GM12878 (cell line): ENCODE measurements around the gene ZFP91. TPM values are rescaled to one million over a fixed set of nuclear protein-coding genes. Genes with fewer than 3 reads are reported as not detected.

Source experiments
- BHLHE40 ChIP-seq, 2 experiments: fragments of 450-650 bp in 1 of 2; IDR thresholded peaks; 2 replicates each; pipeline ENCODE4 v1.6.1; 2011 to 2017; ENCODE audit warnings: low read depth in 2 of 2, borderline replicate concordance in 1 of 2, improper control_type of control experiment in 1 of 2, low read length in 1 of 2, mild to moderate bottlenecking in 1 of 2
- CBX5 ChIP-seq: sonication (generic); IDR thresholded peaks from 2 replicates; pipeline ENCODE4 v1.6.1; 2016; ENCODE audit warnings: low read depth, moderate library complexity, mild to moderate bottlenecking, inconsistent platforms
- CEBPB ChIP-seq, 2 experiments: fragments of 150-350 bp in 1 of 2; IDR thresholded peaks; 2 replicates each; pipeline ENCODE4 v1.6.1; 2012 to 2014; ENCODE audit warnings: low read depth in 2 of 2, low read length in 2 of 2, borderline replicate concordance in 1 of 2, inconsistent platforms in 1 of 2
- DPF2 ChIP-seq: fragments of 450-650 bp; IDR thresholded peaks from 2 replicates; pipeline ENCODE4 v1.6.1; 2017; ENCODE audit warnings: mild to moderate bottlenecking
- EP300 ChIP-seq, 2 experiments: fragments of 150-350 bp in 1 of 2; IDR thresholded peaks; 2 replicates each; pipeline ENCODE4 v1.6.1; 2011 to 2012; ENCODE audit warnings: low read depth in 2 of 2, low read length in 2 of 2, borderline replicate concordance in 1 of 2, improper control_type of control experiment in 1 of 2, inconsistent platforms in 1 of 2; ENCODE audit not compliant: control insufficient read depth in 1 of 2
- HCFC1 ChIP-seq: fragments of 150-350 bp; IDR thresholded peaks from 2 replicates; pipeline ENCODE4 v1.6.1; 2014; ENCODE audit warnings: low read length
- HDAC6 ChIP-seq: fragments of 200-600 bp; sonication (generic); IDR thresholded peaks from one replicate; pipeline ENCODE4 v1.8.0; 2017; ENCODE audit warnings: antibody characterized with exemption; ENCODE audit not compliant: unreplicated experiment
- JUNB ChIP-seq: IDR thresholded peaks from 2 replicates; pipeline ENCODE4 v1.6.1; 2016; ENCODE audit warnings: antibody characterized with exemption, mild to moderate bottlenecking
- LARP7 ChIP-seq: fragments of 450-650 bp; IDR thresholded peaks from 2 replicates; pipeline ENCODE4 v1.6.1; 2017; ENCODE audit warnings: mild to moderate bottlenecking
- MLLT1 ChIP-seq: fragments of 450-650 bp; IDR thresholded peaks from 2 replicates; pipeline ENCODE4 v1.6.1; 2016; ENCODE audit warnings: mild to moderate bottlenecking
- MTA2 ChIP-seq: fragments of 450-650 bp; IDR thresholded peaks from 2 replicates; pipeline ENCODE4 v1.6.1; 2016; ENCODE audit warnings: low read depth, mild to moderate bottlenecking, moderate library complexity
- NFXL1 ChIP-seq: fragments of 450-650 bp; IDR thresholded peaks from 2 replicates; pipeline ENCODE4 v1.6.1; 2017; ENCODE audit warnings: antibody characterized with exemption, mild to moderate bottlenecking, borderline replicate concordance
- NFYA ChIP-seq: IDR thresholded peaks from 2 replicates; pipeline ENCODE4 v1.6.1; 2011; ENCODE audit warnings: low read depth, mild to moderate bottlenecking, low read length, improper control_type of control experiment, borderline replicate concordance
- PKNOX1 ChIP-seq: fragments of 450-650 bp; IDR thresholded peaks from 2 replicates; pipeline ENCODE4 v1.6.1; 2016; ENCODE audit warnings: mild to moderate bottlenecking
- RAD21 ChIP-seq: IDR thresholded peaks from 2 replicates; pipeline ENCODE4 v1.6.1; 2011; ENCODE audit warnings: mild to moderate bottlenecking, low read depth, low read length, moderate library complexity; ENCODE audit not compliant: insufficient read depth
- RELB ChIP-seq: fragments of 450-650 bp; IDR thresholded peaks from 2 replicates; pipeline ENCODE4 v1.6.1; 2017; ENCODE audit warnings: low read depth, mild to moderate bottlenecking, moderate library complexity
- RFX5 ChIP-seq: IDR thresholded peaks from 2 replicates; pipeline ENCODE4 v1.6.1; 2011; ENCODE audit warnings: low read depth, low read length, improper control_type of control experiment
- RUNX3 ChIP-seq: IDR thresholded peaks from 2 replicates; pipeline ENCODE4 v1.6.1; 2012; ENCODE audit warnings: low read length, inconsistent platforms
- SKIL ChIP-seq: fragments of 450-650 bp; IDR thresholded peaks from 2 replicates; pipeline ENCODE4 v1.6.1; 2017; ENCODE audit warnings: mild to moderate bottlenecking, low read depth, inconsistent platforms; ENCODE audit not compliant: poor library complexity, severe bottlenecking
- SMAD5 ChIP-seq: IDR thresholded peaks from 2 replicates; pipeline ENCODE4 v1.6.1; 2016; ENCODE audit warnings: antibody characterized with exemption, low read depth
- SREBF1 ChIP-seq: IDR thresholded peaks from 2 replicates; pipeline ENCODE4 v1.6.1; 2012; ENCODE audit warnings: mild to moderate bottlenecking, low read length
- STAT3 ChIP-seq: IDR thresholded peaks from 2 replicates; pipeline ENCODE4 v1.6.1; 2011; ENCODE audit warnings: low read depth, low read length, improper control_type of control experiment
- TARDBP ChIP-seq: IDR thresholded peaks from 2 replicates; pipeline ENCODE4 v1.6.1; 2016; ENCODE audit warnings: borderline replicate concordance
- WRNIP1 ChIP-seq: IDR thresholded peaks from 2 replicates; pipeline ENCODE4 v1.6.1; 2011; ENCODE audit warnings: low read depth, low read length, improper control_type of control experiment, borderline replicate concordance
- ZNF622 ChIP-seq: fragments of 450-650 bp; IDR thresholded peaks from 2 replicates; pipeline ENCODE4 v1.6.1; 2017; ENCODE audit warnings: mild to moderate bottlenecking, inconsistent platforms
- polyA plus RNA-seq, 11 experiments: library from polyadenylated mRNA; depleted of rRNA in 4 of 11; unstranded in 6 of 11; stranded (reverse) in 5 of 11; fragments of >200 nt; fragmentation: Nextera tagmentation in 4 of 11; fragmentation: Illumina TruSeq in 1 of 11; extraction: Ambion mirVana in 4 of 11; extraction: Trizol in 1 of 11; gene quantifications; 1 replicate in 1 of 11; 2 replicates in 10 of 11; pipeline versions ENCODE4 v1.2.1 to v1.2.3, GENCODE V29; 2011 to 2016; ENCODE audit warnings: inconsistent platforms in 2 of 11, missing spikeins in 2 of 11, low read depth in 1 of 11
- total RNA-seq, 4 experiments: library from RNA; depleted of rRNA in 3 of 4; stranded (reverse); fragments of >200 nt in 3 of 4; fragmentation: Illumina TruSeq in 1 of 4; extraction: Trizol in 1 of 4; gene quantifications; 2 replicates each; pipeline versions ENCODE4 v1.2.1 to v1.2.3, GENCODE V29; 2013 to 2021

Gene ZFP91
- total and polyA plus RNA-seq, 10 of the 15 experiments (the other 5 are each of a cell fraction or from before 2014, with no cell fraction given): 12.9 to 54.1 (median 31.7) TPM

GRCh38 chr11:58578136-58578634 is 678 bp upstream of the ZFP91 start (continued):
- TF ChIP-seq MLLT1 (no peak), MTA2 (peak; percentile 86), RUNX3 (no peak), RELB (peak; percentile 97), ZNF622 (no peak), EP300 (IDR thresholded peaks at IDR 0.05; ENCODE audit: borderline replicate concordance in 1 of 2, control insufficient read depth in 1 of 2, low read depth in 2 of 2, low read length in 2 of 2) (no peak; a peak in 1 of 4 replicates), NFYA (no peak), CEBPB (IDR thresholded peaks at IDR 0.05; ENCODE audit: borderline replicate concordance in 1 of 2, low read depth in 2 of 2, low read length in 2 of 2) (no peak; a peak in 1 of 4 replicates), WRNIP1 (no peak), NFXL1 (no peak), SMAD5 (no peak), JUNB (no peak), SKIL (peak; percentile 32), STAT3 (no peak), HDAC6 (no peak), BHLHE40 (IDR thresholded peaks at IDR 0.05; ENCODE audit: borderline replicate concordance in 1 of 2, low read depth in 2 of 2, low read length in 1 of 2) (peak; percentile 96 to 97), HCFC1 (peak; percentile 92), SREBF1 (peak; percentile 71), DPF2 (no peak; the same call in 1 of the 2 replicates), PKNOX1 (0 out of 2 replicates have a peak, but pooled peaks have one; percentile 3), TARDBP (no peak; the same call in 1 of the 2 replicates), RAD21 (no peak), RFX5 (no peak), LARP7 (no peak), CBX5 (peak; percentile 41; the same call in 1 of the 2 replicates)
